ENCODE data around the gene DOCK2.

DNA sequence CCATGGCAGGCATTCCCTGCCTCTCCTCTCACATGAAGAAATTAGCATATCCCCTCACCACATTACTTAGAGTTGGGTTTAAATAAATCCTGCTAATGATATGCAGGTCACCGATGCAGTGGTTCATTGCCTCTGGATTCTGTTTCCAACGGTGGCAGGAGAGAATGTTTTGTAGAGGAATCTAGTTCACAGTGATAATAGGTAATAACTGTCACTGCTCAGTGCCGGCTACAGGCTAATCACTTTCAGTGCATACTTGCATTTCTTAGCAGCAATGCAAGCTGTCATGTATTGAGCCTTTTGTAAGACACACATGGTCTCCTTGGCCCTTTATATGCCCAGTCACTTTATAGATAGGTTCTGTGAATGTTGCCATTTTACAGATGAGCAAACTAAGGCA, 402.8 kb downstream of the DOCK2 start:
- no peak for TF ChIP-seq EZH2 (IDR thresholded peaks at IDR 0.05; ENCODE audit: insufficient read depth, poor library complexity, severe bottlenecking)
- no peak for TF ChIP-seq EZH2phosphoT487 (IDR thresholded peaks at IDR 0.05; ENCODE audit: insufficient read depth, low read depth)
